ENCODE measurements around the gene PTPRCAP.

DNA sequence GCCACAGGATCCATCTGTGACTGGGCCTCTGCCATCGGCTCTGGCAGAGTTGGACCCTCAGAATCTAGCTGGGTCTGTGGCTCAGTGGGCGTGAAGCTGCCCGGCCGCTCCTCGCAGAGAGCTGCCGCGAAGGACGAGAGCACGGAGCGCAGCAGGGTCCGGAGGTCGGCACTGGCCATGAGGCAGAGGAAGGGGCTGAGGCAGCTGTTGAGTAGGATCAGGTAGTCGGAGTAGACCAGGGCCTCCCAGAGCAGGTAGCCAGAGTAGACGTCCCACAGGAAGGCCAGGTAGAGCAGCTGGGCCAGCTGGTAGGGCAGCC, 14.1 kb upstream of the PTPRCAP start:
- TF ChIP-seq SP1 (IDR thresholded peaks at IDR 0.05; ENCODE audit: low read depth, low read length) (no peak), POLR2A (IDR thresholded peaks at IDR 0.05; ENCODE audit: low read depth, low read length) (peak; percentile 51; the same call in 1 of the 2 replicates), TCF3 (IDR thresholded peaks at IDR 0.05; ENCODE audit: borderline replicate concordance, insufficient read depth, low read depth, low read length) (no peak), HDAC6 (IDR thresholded peaks at IDR 0.05; ENCODE audit: unreplicated experiment) (no peak)
- TF ChIP-seq, protein P1, sequence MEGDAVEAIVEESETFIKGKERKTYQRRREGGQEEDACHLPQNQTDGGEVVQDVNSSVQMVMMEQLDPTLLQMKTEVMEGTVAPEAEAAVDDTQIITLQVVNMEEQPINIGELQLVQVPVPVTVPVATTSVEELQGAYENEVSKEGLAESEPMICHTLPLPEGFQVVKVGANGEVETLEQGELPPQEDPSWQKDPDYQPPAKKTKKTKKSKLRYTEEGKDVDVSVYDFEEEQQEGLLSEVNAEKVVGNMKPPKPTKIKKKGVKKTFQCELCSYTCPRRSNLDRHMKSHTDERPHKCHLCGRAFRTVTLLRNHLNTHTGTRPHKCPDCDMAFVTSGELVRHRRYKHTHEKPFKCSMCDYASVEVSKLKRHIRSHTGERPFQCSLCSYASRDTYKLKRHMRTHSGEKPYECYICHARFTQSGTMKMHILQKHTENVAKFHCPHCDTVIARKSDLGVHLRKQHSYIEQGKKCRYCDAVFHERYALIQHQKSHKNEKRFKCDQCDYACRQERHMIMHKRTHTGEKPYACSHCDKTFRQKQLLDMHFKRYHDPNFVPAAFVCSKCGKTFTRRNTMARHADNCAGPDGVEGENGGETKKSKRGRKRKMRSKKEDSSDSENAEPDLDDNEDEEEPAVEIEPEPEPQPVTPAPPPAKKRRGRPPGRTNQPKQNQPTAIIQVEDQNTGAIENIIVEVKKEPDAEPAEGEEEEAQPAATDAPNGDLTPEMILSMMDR (IDR thresholded peaks at IDR 0.05 in 2 of 3, conservative IDR thresholded peaks at IDR 0.05 in 1 of 3; ENCODE audit: control insufficient read depth in 2 of 3, extremely low read depth in 1 of 3, insufficient read depth in 1 of 3, low read depth in 3 of 3, low read length in 3 of 3): no peak
- TF ChIP-seq, protein P2, sequence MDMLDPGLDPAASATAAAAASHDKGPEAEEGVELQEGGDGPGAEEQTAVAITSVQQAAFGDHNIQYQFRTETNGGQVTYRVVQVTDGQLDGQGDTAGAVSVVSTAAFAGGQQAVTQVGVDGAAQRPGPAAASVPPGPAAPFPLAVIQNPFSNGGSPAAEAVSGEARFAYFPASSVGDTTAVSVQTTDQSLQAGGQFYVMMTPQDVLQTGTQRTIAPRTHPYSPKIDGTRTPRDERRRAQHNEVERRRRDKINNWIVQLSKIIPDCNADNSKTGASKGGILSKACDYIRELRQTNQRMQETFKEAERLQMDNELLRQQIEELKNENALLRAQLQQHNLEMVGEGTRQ (IDR thresholded peaks at IDR 0.05; ENCODE audit: borderline replicate concordance, low read depth, low read length): no peak

Measured in GM12878 (cell line).